SU-DHL-6 (cell line): ENCODE data around the gene MORC2.

Source experiments
- H2AFZ ChIP-seq: fragments of 200-600 bp; sonication (generic); 2 replicates; pipeline ENCODE4 v1.6.1; 2014; ENCODE audit warnings: low read depth, mild to moderate bottlenecking, moderate library complexity, mixed read lengths, antibody characterized with exemption, low read length; ENCODE audit not compliant: severe bottlenecking
- H3F3A ChIP-seq: fragments of 200-600 bp; shearing (Covaris generic); 2 replicates; pipeline ENCODE4 v1.6.0; 2016; ENCODE audit warnings: antibody characterized with exemption, mild to moderate bottlenecking; ENCODE audit not compliant: insufficient read depth
- H3K27ac ChIP-seq: fragments of 200-600 bp; sonication (generic); 2 replicates; pipeline ENCODE4 v1.5.1; 2016; ENCODE audit warnings: low read depth, mild to moderate bottlenecking, low read length, moderate library complexity, mixed read lengths
- H3K27me3 ChIP-seq: fragments of 200-600 bp; sonication (generic), shearing (Covaris generic); 2 replicates; pipeline ENCODE4 v1.6.0; 2014; ENCODE audit warnings: mild to moderate bottlenecking, low read length
- H3K36me3 ChIP-seq: fragments of 200-600 bp; sonication (generic); 2 replicates; pipeline ENCODE4 v1.6.1; 2014; ENCODE audit warnings: mild to moderate bottlenecking, low read length, mixed read lengths
- H3K4me2 ChIP-seq: fragments of 300-600, 200-600 bp; shearing (Covaris generic), sonication (generic); 2 replicates; pipeline ENCODE4 v1.6.0; 2014; ENCODE audit warnings: low read length, low read depth, mild to moderate bottlenecking; ENCODE audit not compliant: poor library complexity, severe bottlenecking
- H3K4me3 ChIP-seq: fragments of 200-600 bp; sonication (generic); 2 replicates; pipeline ENCODE4 v1.5.1; 2014; ENCODE audit warnings: antibody characterized with exemption, low read length, mild to moderate bottlenecking, mixed read lengths; ENCODE audit not compliant: insufficient read depth, poor library complexity, severe bottlenecking
- H3K79me2 ChIP-seq: fragments of 200-600 bp; sonication (generic); 2 replicates; pipeline ENCODE4 v1.6.1; 2014; ENCODE audit warnings: mild to moderate bottlenecking, low read length, moderate library complexity; ENCODE audit not compliant: insufficient read depth
- H3K9ac ChIP-seq: fragments of 200-600 bp; sonication (generic); 2 replicates; pipeline ENCODE4 v1.7.0; 2014; ENCODE audit warnings: mild to moderate bottlenecking, low read length
- H3K9me2 ChIP-seq: fragments of 200-600 bp; sonication (generic); replicated peaks from 2 replicates; pipeline ENCODE4 v1.6.1; 2014; ENCODE audit warnings: low read length; ENCODE audit not compliant: insufficient read depth
- H3K9me3 ChIP-seq: fragments of 200-600 bp; sonication (generic); 2 replicates; pipeline ENCODE4 v1.6.1; 2014; ENCODE audit warnings: low read length, mixed read lengths; ENCODE audit not compliant: insufficient read depth
- H4K20me1 ChIP-seq: fragments of 200-600 bp; sonication (generic); 2 replicates; pipeline ENCODE4 v1.6.1; 2014; ENCODE audit warnings: low read depth, mild to moderate bottlenecking, antibody characterized with exemption, low read length, moderate library complexity, mixed read lengths
- EZH2phosphoT487 ChIP-seq: fragments of 200-600 bp; sonication (generic), shearing (Covaris generic); conservative IDR thresholded peaks from 2 replicates; pipeline ENCODE4 v1.6.1; 2018; ENCODE audit warnings: mild to moderate bottlenecking, antibody characterized with exemption, low read length, moderate library complexity, mixed read lengths
- TF ChIP-seq, protein P1 (sequence below): fragments of 200-600 bp; sonication (generic); IDR thresholded peaks from one replicate; pipeline ENCODE4 v1.5.1; 2017; ENCODE audit warnings: antibody characterized with exemption, mild to moderate bottlenecking, low read length, moderate library complexity; ENCODE audit not compliant: insufficient read depth, poor library complexity, severe bottlenecking

The MORC2 gene

DNA sequence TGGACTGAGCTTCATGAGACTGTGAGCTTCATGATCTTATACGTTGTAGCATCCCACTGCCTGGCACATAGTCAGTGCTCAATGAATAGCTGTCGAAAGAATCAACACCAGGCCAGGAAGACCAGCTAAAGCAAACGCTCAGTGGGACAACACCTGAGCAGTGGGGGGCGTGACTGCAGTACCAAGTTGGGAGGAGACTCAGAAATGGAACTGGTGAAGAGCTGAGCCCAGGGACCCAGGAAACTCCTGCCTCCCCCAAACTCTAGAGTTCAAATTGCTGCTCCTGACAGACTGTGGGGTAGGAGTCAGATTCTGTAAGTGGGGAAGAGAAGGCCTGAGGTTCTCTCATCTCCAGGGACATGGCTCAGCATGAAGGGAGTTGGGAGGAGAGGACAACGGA is 59.3 kb downstream of the MORC2 start:
- H3K27me3 ChIP-seq, result no peaks in the 10 kb centered on the region
- H3K9ac ChIP-seq, result no peak overlapping the region
- no peaks in the 10 kb centered on the region for H3F3A ChIP-seq
- H3K79me2 ChIP-seq, result no peaks in the 10 kb centered on the region
- no peak overlapping the region for H2AFZ ChIP-seq
- no peak for TF ChIP-seq EZH2phosphoT487
- TF ChIP-seq, protein P1, sequence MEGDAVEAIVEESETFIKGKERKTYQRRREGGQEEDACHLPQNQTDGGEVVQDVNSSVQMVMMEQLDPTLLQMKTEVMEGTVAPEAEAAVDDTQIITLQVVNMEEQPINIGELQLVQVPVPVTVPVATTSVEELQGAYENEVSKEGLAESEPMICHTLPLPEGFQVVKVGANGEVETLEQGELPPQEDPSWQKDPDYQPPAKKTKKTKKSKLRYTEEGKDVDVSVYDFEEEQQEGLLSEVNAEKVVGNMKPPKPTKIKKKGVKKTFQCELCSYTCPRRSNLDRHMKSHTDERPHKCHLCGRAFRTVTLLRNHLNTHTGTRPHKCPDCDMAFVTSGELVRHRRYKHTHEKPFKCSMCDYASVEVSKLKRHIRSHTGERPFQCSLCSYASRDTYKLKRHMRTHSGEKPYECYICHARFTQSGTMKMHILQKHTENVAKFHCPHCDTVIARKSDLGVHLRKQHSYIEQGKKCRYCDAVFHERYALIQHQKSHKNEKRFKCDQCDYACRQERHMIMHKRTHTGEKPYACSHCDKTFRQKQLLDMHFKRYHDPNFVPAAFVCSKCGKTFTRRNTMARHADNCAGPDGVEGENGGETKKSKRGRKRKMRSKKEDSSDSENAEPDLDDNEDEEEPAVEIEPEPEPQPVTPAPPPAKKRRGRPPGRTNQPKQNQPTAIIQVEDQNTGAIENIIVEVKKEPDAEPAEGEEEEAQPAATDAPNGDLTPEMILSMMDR, result no peak
- H3K4me2 ChIP-seq, result no peak overlapping the region
- H3K36me3 ChIP-seq, result no peaks in the 10 kb centered on the region
- H3K27ac ChIP-seq, result no peak overlapping the region
- H3K4me3 ChIP-seq, result no peak overlapping the region
- H3K9me3 ChIP-seq, result no peaks in the 10 kb centered on the region
- H3K9me2 ChIP-seq, result no peaks in the 10 kb centered on the region
- no peaks in the 10 kb centered on the region for H4K20me1 ChIP-seq

GRCh38 chr22:30908051-30908461 is 60.5 kb downstream of the MORC2 start:
- Histone ChIP-seq H2AFZ (no peak overlapping the region), H3K27me3 (no peaks in the 10 kb centered on the region), H4K20me1 (no peaks in the 10 kb centered on the region), H3K27ac (no peak overlapping the region), H3K79me2 (no peaks in the 10 kb centered on the region), H3K36me3 (no peaks in the 10 kb centered on the region), H3K4me2 (no peak overlapping the region), H3K4me3 (no peak overlapping the region), H3F3A (no peaks in the 10 kb centered on the region), H3K9ac (no peak overlapping the region), H3K9me2 (no peaks in the 10 kb centered on the region), H3K9me3 (no peaks in the 10 kb centered on the region)
- TF ChIP-seq EZH2phosphoT487, result no peak
- TF ChIP-seq, protein P1, result no peak

GRCh38 chr22:30906946-30907345 is 61.6 kb downstream of the MORC2 start:
- Histone ChIP-seq H3K9me3 (no peaks in the 10 kb centered on the region), H3K4me2 (no peak overlapping the region), H2AFZ (no peak overlapping the region)

More at GRCh38 chr22:30906946-30907345, 61.6 kb downstream of the MORC2 start:
- no peaks in the 10 kb centered on the region for H3K27me3 ChIP-seq
- no peak overlapping the region for H3K9ac ChIP-seq
- H3K9me2 ChIP-seq, result no peaks in the 10 kb centered on the region
- H3K79me2 ChIP-seq, result no peaks in the 10 kb centered on the region
- H3K36me3 ChIP-seq, result no peaks in the 10 kb centered on the region
- H3F3A ChIP-seq, result no peaks in the 10 kb centered on the region
- H3K27ac ChIP-seq, result no peak overlapping the region
- TF ChIP-seq, protein P1, result no peak
- no peak overlapping the region for H3K4me3 ChIP-seq
- H4K20me1 ChIP-seq, result no peaks in the 10 kb centered on the region
